Adipocyte (in vitro differentiated cells): Measurements from ENCODE around the gene MID1.

Experiments used
- DNase-seq: peaks from one replicate; pipeline ENCODE4 v3.0.0-alpha.2; 2015; ENCODE audit warnings: low read depth
- H3K27me3 ChIP-seq: replicated peaks from 2 replicates; pipeline ENCODE4 v1.7.0; 2013; ENCODE audit warnings: mild to moderate bottlenecking, low read length, moderate library complexity; ENCODE audit not compliant: control insufficient read depth, insufficient read depth
- H3K36me3 ChIP-seq: 2 replicates; pipeline ENCODE4 v1.7.0; 2013; ENCODE audit warnings: low read length, mild to moderate bottlenecking, moderate library complexity; ENCODE audit not compliant: control insufficient read depth, insufficient read depth, severe bottlenecking
- H3K4me1 ChIP-seq: 2 replicates; pipeline ENCODE4 v1.7.0; 2013; ENCODE audit warnings: mild to moderate bottlenecking, low read length, moderate library complexity; ENCODE audit not compliant: control insufficient read depth, insufficient read depth
- H3K4me3 ChIP-seq: 2 replicates; pipeline ENCODE4 v1.7.0; 2013; ENCODE audit warnings: mild to moderate bottlenecking, low read length, moderate library complexity
- H3K9ac ChIP-seq: 2 replicates; pipeline ENCODE4 v1.7.0; 2013; ENCODE audit warnings: mild to moderate bottlenecking, low read length, moderate library complexity
- H3K9me3 ChIP-seq: 2 replicates; pipeline ENCODE4 v1.7.0; 2013; ENCODE audit warnings: mild to moderate bottlenecking, low read length, moderate library complexity; ENCODE audit not compliant: control insufficient read depth

Gene MID1

GRCh38 chrX:10397349-10397748, 223.0 kb downstream of the MID1 start:
- H3K36me3 ChIP-seq, result no peaks in the 10 kb centered on the region
- peaks cover 7% of the 10 kb centered on the region for H3K27me3 ChIP-seq
- no peak for DNase-seq
- no peak overlapping the region for H3K4me3 ChIP-seq
- H3K9me3 ChIP-seq, result no peaks in the 10 kb centered on the region
- H3K4me1 ChIP-seq, result no peaks in the 10 kb centered on the region
- no peak overlapping the region for H3K9ac ChIP-seq

DNA sequence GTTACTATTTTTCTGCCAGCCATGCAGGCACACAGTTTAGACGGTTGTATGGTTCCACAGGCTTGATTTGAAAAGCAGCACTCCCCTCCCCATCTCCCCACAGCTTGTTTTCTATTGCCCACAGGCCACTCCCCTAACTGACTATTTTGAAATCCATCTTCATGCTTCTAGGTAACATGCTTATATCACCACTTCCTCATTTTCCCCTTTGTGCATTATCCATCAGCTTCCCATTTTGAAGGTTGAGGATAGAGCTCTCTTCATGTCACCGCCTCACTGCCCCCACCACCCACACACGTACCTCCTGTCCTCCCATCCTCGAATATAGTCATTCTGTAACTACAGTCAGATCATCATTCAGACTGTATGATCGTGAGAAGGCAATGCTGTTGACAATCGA, 224.7 kb downstream of the MID1 start:
- Histone ChIP-seq H3K4me1 (no peaks in the 10 kb centered on the region), H3K9me3 (no peaks in the 10 kb centered on the region)
- no peak for DNase-seq

More for the DNA sequence above, 224.7 kb downstream of the MID1 start:
- H3K4me3 ChIP-seq, result no peak overlapping the region
- no peaks in the 10 kb centered on the region for H3K36me3 ChIP-seq
- no peak overlapping the region for H3K9ac ChIP-seq
- H3K27me3 ChIP-seq, result peaks cover 7% of the 10 kb centered on the region
